H1 (cell line): ENCODE results near the gene ARHGAP42. TPM values are rescaled to one million over a fixed set of nuclear protein-coding genes. Genes with fewer than 3 reads are reported as not detected.

Experiments used
- CTCF ChIA-PET: fragments of 300-600 bp; sonication (Branson Sonifier 250); formaldehyde crosslinking; loops from one replicate; lab custom pipeline; 2021; ENCODE audit not compliant: partially characterized antibody; lab: Charles Lee
- POLR2A ChIA-PET: fragments of 300-600 bp; sonication (Branson Sonifier 250); formaldehyde crosslinking; loops from one replicate; lab custom pipeline; 2021; ENCODE audit warnings: inconsistent platforms; ENCODE audit not compliant: partially characterized antibody; lab: Charles Lee
- DNase-seq, 2 experiments: peaks; one replicate each; pipeline versions ENCODE4 v3.0.0 to v3.0.0-alpha.2; 2010 to 2022; ENCODE audit warnings: low spot score in 2 of 2, low read depth in 1 of 2, mixed read lengths in 1 of 2
- FAIRE-seq: peaks from 2 replicates; lab custom pipeline; 2011; peaks lifted over from hg19 to GRCh38; lab: Jason Lieb, UNC
- H2AFZ ChIP-seq: 2 replicates; pipeline ENCODE4 v1.8.1; 2012; ENCODE audit warnings: low read length, inconsistent platforms
- H2AK5ac ChIP-seq: 2 replicates; pipeline ENCODE4 v1.6.1; 2013; ENCODE audit warnings: low read depth, low read length
- H2BK120ac ChIP-seq: replicated peaks from 2 replicates; pipeline ENCODE3; 2013; ENCODE audit warnings: low read depth, low read length, inconsistent platforms
- H2BK12ac ChIP-seq: 2 replicates; pipeline ENCODE4 v1.6.1; 2013; ENCODE audit warnings: low read depth, low read length
- H2BK15ac ChIP-seq: 2 replicates; pipeline ENCODE4 v1.6.1; 2013; ENCODE audit warnings: low read length
- H2BK20ac ChIP-seq: 2 replicates; pipeline ENCODE4 v1.6.1; 2013; ENCODE audit warnings: low read length
- H2BK5ac ChIP-seq: 2 replicates; pipeline ENCODE4 v1.6.1; 2013; ENCODE audit warnings: low read depth, low read length
- H3K14ac ChIP-seq: 2 replicates; pipeline ENCODE4 v1.6.1; 2013; ENCODE audit warnings: inconsistent platforms; ENCODE audit not compliant: insufficient read length
- H3K18ac ChIP-seq: 2 replicates; pipeline ENCODE4 v1.6.1; 2013; ENCODE audit warnings: low read length; ENCODE audit errors: extremely low read depth
- H3K23ac ChIP-seq: 2 replicates; pipeline ENCODE4 v1.6.1; 2013; ENCODE audit warnings: inconsistent platforms; ENCODE audit not compliant: insufficient read length
- H3K23me2 ChIP-seq: 2 replicates; pipeline ENCODE4 v1.6.1; 2013; ENCODE audit warnings: low read depth, low read length
- H3K27ac ChIP-seq: 2 replicates; pipeline ENCODE4 v1.6.1; 2011; ENCODE audit warnings: low read depth, low read length, inconsistent platforms
- H3K27me3 ChIP-seq, 4 experiments: replicated peaks in 1 of 4; 1 replicate in 1 of 4; 2 replicates in 3 of 4; pipeline versions ENCODE4 v1.6.1 to v1.8.1; 2011 to 2013; ENCODE audit warnings: low read length in 3 of 4, mild to moderate bottlenecking in 3 of 4, inconsistent platforms in 2 of 4, mixed read lengths in 2 of 4, moderate library complexity in 1 of 4; ENCODE audit not compliant: control insufficient read depth in 3 of 4, insufficient read depth in 3 of 4; ENCODE audit errors: extremely low read depth in 1 of 4
- H3K36me3 ChIP-seq, 4 experiments: 2 replicates each; pipeline versions ENCODE4 v1.6.1 to v1.8.1; 2011 to 2013; ENCODE audit warnings: mild to moderate bottlenecking in 4 of 4, low read length in 3 of 4, moderate library complexity in 2 of 4, control low read depth in 1 of 4, inconsistent platforms in 1 of 4; ENCODE audit not compliant: insufficient read depth in 4 of 4, control insufficient read depth in 2 of 4
- H3K4ac ChIP-seq: replicated peaks from 2 replicates; pipeline ENCODE3; 2013; ENCODE audit warnings: low read length, low read depth, mixed read lengths, inconsistent platforms; ENCODE audit not compliant: insufficient read length
- H3K4me1 ChIP-seq, 4 experiments: replicated peaks in 1 of 4; 1 replicate in 1 of 4; 2 replicates in 3 of 4; pipeline versions ENCODE4 v1.6.1 to v1.8.1; 2011 to 2013; ENCODE audit warnings: low read length in 3 of 4, inconsistent platforms in 2 of 4, mixed read lengths in 1 of 4; ENCODE audit not compliant: insufficient read depth in 4 of 4, control insufficient read depth in 3 of 4
- H3K4me2 ChIP-seq, 2 experiments: 2 replicates each; pipeline versions ENCODE4 v1.6.1 to v1.8.1; 2011 to 2013; ENCODE audit warnings: low read depth in 2 of 2, low read length in 2 of 2, control low read depth in 1 of 2, inconsistent platforms in 1 of 2, mild to moderate bottlenecking in 1 of 2; ENCODE audit not compliant: insufficient read depth in 1 of 2
- H3K4me3 ChIP-seq, 4 experiments: fragments of 200-600, 300-600 bp in 1 of 4; sonication (generic), shearing (Covaris generic), sonication (Bioruptor Twin) in 1 of 4; 2 replicates each; pipeline versions ENCODE4 v1.5.1 to v1.8.1; 2011 to 2016; ENCODE audit warnings: low read length in 4 of 4, low read depth in 3 of 4, control low read depth in 2 of 4, inconsistent platforms in 2 of 4, mild to moderate bottlenecking in 2 of 4, mixed read lengths in 1 of 4, moderate library complexity in 1 of 4; ENCODE audit not compliant: insufficient read depth in 2 of 4; ENCODE audit errors: extremely low read depth in 1 of 4
- H3K56ac ChIP-seq: replicated peaks from 2 replicates; pipeline ENCODE3; 2013; ENCODE audit warnings: low read depth, mild to moderate bottlenecking, mixed read lengths, low read length, inconsistent platforms; ENCODE audit not compliant: insufficient read length
- H3K79me1 ChIP-seq: 2 replicates; pipeline ENCODE4 v1.6.1; 2013; ENCODE audit warnings: low read depth, low read length, control low read depth
- H3K79me2 ChIP-seq, 2 experiments: 2 replicates each; pipeline versions ENCODE4 v1.6.1 to v1.8.1; 2012 to 2013; ENCODE audit warnings: low read length in 2 of 2, mild to moderate bottlenecking in 2 of 2, inconsistent platforms in 1 of 2; ENCODE audit not compliant: insufficient read depth in 2 of 2, control insufficient read depth in 1 of 2
- H3K9ac ChIP-seq, 4 experiments: replicated peaks in 1 of 4; 1 replicate in 1 of 4; 2 replicates in 3 of 4; pipeline versions ENCODE4 v1.6.1 to v1.8.1; 2011 to 2013; ENCODE audit warnings: low read depth in 3 of 4, low read length in 3 of 4, control low read depth in 2 of 4, mild to moderate bottlenecking in 2 of 4, moderate library complexity in 2 of 4, inconsistent platforms in 1 of 4; ENCODE audit errors: extremely low read depth in 1 of 4
- H3K9me3 ChIP-seq, 2 experiments: 2 replicates each; pipeline versions ENCODE4 v1.6.1 to v1.8.1; 2012 to 2013; ENCODE audit warnings: mild to moderate bottlenecking in 2 of 2, moderate library complexity in 2 of 2, control low read depth in 1 of 2, inconsistent platforms in 1 of 2, low read depth in 1 of 2, low read length in 1 of 2, mixed read lengths in 1 of 2; ENCODE audit not compliant: insufficient read depth in 2 of 2
- H4K20me1 ChIP-seq, 2 experiments: replicated peaks in 1 of 2; 2 replicates each; pipeline versions ENCODE3 to v1.8.1; 2011 to 2013; ENCODE audit warnings: inconsistent platforms in 2 of 2, low read length in 2 of 2, mild to moderate bottlenecking in 1 of 2; ENCODE audit not compliant: insufficient read depth in 2 of 2, control insufficient read depth in 1 of 2
- H4K5ac ChIP-seq: 2 replicates; pipeline ENCODE4 v1.6.1; 2013; ENCODE audit warnings: low read length, low read depth, mixed read lengths, inconsistent platforms; ENCODE audit not compliant: insufficient read length
- H4K8ac ChIP-seq: 2 replicates; pipeline ENCODE4 v1.8.0; 2013; ENCODE audit warnings: mild to moderate bottlenecking, moderate library complexity, low read length, inconsistent platforms; ENCODE audit not compliant: insufficient read depth; ENCODE audit errors: extremely low read depth
- H4K91ac ChIP-seq: replicated peaks from 2 replicates; pipeline ENCODE3; 2013; ENCODE audit warnings: low read length, mixed read lengths, inconsistent platforms; ENCODE audit not compliant: insufficient read length
- CHD2 ChIP-seq: IDR thresholded peaks from 2 replicates; pipeline ENCODE4 v1.6.1; 2012; ENCODE audit warnings: low read length, improper control_type of control experiment
- GABPA ChIP-seq: IDR thresholded peaks from 2 replicates; pipeline ENCODE4 v1.6.1; 2011; ENCODE audit warnings: mild to moderate bottlenecking, low read length, moderate library complexity, borderline replicate concordance; ENCODE audit not compliant: insufficient read depth
- GTF2F1 ChIP-seq: IDR thresholded peaks from 2 replicates; pipeline ENCODE4 v1.6.1; 2012; ENCODE audit warnings: low read depth, low read length, improper control_type of control experiment, borderline replicate concordance
- MAFK ChIP-seq: IDR thresholded peaks from 2 replicates; pipeline ENCODE4 v1.6.1; 2012; ENCODE audit warnings: low read depth, mild to moderate bottlenecking, improper control_type of control experiment, low read length
- NANOG ChIP-seq: IDR thresholded peaks from 2 replicates; pipeline ENCODE4 v1.6.1; 2011; ENCODE audit warnings: low read length, low read depth, mild to moderate bottlenecking, inconsistent platforms; ENCODE audit not compliant: insufficient read depth, poor library complexity, severe bottlenecking
- SIX5 ChIP-seq: IDR thresholded peaks from 2 replicates; pipeline ENCODE4 v1.6.1; 2011; ENCODE audit warnings: mild to moderate bottlenecking, low read depth, low read length
- SRF ChIP-seq: IDR thresholded peaks from 2 replicates; pipeline ENCODE4 v1.6.1; 2011; ENCODE audit warnings: mild to moderate bottlenecking, low read depth, low read length, moderate library complexity
- TCF12 ChIP-seq: IDR thresholded peaks from 2 replicates; pipeline ENCODE4 v1.6.1; 2011; ENCODE audit warnings: low read depth, mild to moderate bottlenecking, low read length
- WGBS, 2 experiments: shearing (Covaris generic) in 1 of 2; methylation state at CpG; one replicate each; pipeline versions ENCODE4 v1.1.6 to v1.1.7; 2013 to 2015; ENCODE audit warnings: low lambda C conversion rate in 2 of 2, mixed read lengths in 2 of 2, inconsistent platforms in 1 of 2, low coverage in 1 of 2, missing lambda C conversion rate in 1 of 2; ENCODE audit not compliant: insufficient replicate concordance in 2 of 2, insufficient coverage in 1 of 2, insufficient read length in 1 of 2; ENCODE audit errors: extremely low coverage in 1 of 2, missing lambda C conversion rate in 1 of 2; 5-methylcytosine and 5-hydroxymethylcytosine counted together
- polyA plus RNA-seq, 7 experiments: library from polyadenylated mRNA; depleted of rRNA in 3 of 7; stranded (reverse) in 5 of 7; unstranded in 2 of 7; fragments of >200 nt in 5 of 7; fragments of 200-250 nt in 2 of 7; gene quantifications; 1 replicate in 5 of 7; 2 replicates in 1 of 7; 4 replicates in 1 of 7; pipeline versions ENCODE4 v1.2.1 to v1.2.3, GENCODE V29; 2011 to 2013; ENCODE audit warnings: missing spikeins in 2 of 7, mixed read lengths in 2 of 7
- total RNA-seq: library from RNA; stranded (reverse); fragmentation: NEBNext Ultra II Directional; extraction: Animal tissue kit (Norgen Biotek cat#: 25700); gene quantifications from 2 replicates; pipeline ENCODE4 v1.2.1, GENCODE V29; 2021

The ARHGAP42 gene
- total and polyA plus RNA-seq, 2 of the 8 experiments (the other 6 are each of a cell fraction or from before 2014, with no cell fraction given), result 22.2 to 33.5 TPM

DNA sequence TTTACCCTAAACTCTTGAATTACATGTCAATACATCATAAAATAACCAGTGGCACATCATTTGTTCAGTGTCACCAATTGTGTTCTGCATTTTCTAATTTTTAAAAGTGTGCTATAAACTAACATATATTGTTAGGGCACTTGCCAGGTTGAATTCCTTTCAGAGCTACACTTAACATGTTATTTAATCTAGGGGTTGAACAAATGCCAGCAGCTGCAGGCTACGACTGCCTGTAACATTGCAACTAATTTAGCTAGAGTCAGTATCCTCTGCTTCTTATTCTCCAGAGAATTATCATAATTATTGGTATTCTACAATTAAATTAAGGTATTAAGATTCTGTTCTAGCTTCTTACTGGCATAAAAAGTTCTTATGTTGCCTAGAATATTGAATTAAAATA lies 46.4 kb upstream of the ARHGAP42 start:
- Histone ChIP-seq H3K14ac (no peak overlapping the region), H4K91ac (no peak overlapping the region), H3K23me2 (no peaks in the 10 kb centered on the region), H2AFZ (no peak overlapping the region), H3K4me1 (peaks cover 0 to 3% (median 0%) of the 10 kb centered on the region in 4 experiments; a peak in 1 of 7 replicates), H3K27me3 (no peaks in the 10 kb centered on the region; a peak in 1 of 7 replicates), H3K27ac (no peak overlapping the region), H3K9ac (no peak overlapping the region), H4K5ac (no peak overlapping the region), H3K79me1 (no peaks in the 10 kb centered on the region), H3K23ac (no peak overlapping the region), H3K4me2 (no peak overlapping the region), H2BK12ac (no peak overlapping the region), H2BK120ac (no peak overlapping the region), H2BK15ac (no peak overlapping the region), H4K8ac (no peak overlapping the region), H2AK5ac (no peak overlapping the region), H3K36me3 (no peaks in the 10 kb centered on the region), H3K18ac (no peak overlapping the region), H3K56ac (no peak overlapping the region), H3K4ac (no peak overlapping the region), H3K9me3 (no peaks in the 10 kb centered on the region), H3K4me3 (no peak overlapping the region), H4K20me1 (no peaks in the 10 kb centered on the region), H2BK5ac (no peak overlapping the region), H2BK20ac (no peak overlapping the region), H3K79me2 (no peaks in the 10 kb centered on the region)
- no peak for FAIRE-seq
- POLR2A ChIA-PET, result interaction anchor here (0.6 kb wide), 1 partner anchor 62 kb away, joined by 3 read pairs; no protein-coding TSS in a partner anchor
- no peak for DNase-seq
- WGBS, 2 experiments, result 97% methylated on average over 1 of the region's 1 CpG; no CpG with 5 or more reads in 1 of the 2 experiments
- CTCF ChIA-PET, result interaction anchor here (0.6 to 0.8 kb wide), 2 partner anchors 41 to 313 kb away, joined by 3 to 4 read pairs; no protein-coding TSS in a partner anchor
- no peak for TF ChIP-seq SIX5
- TF ChIP-seq MAFK, result no peak
- TF ChIP-seq CHD2, result no peak
- TF ChIP-seq TCF12, result no peak
- no peak for TF ChIP-seq GTF2F1
- TF ChIP-seq GABPA, result no peak
- no peak for TF ChIP-seq SRF
- no peak for TF ChIP-seq NANOG
